IPS DF 19.7 (cell line): ENCODE data around the gene TAF4.

Source experiments
- DNase-seq: peaks from one replicate; pipeline ENCODE4 v3.0.0-alpha.2; 2013; ENCODE audit warnings: low read depth, low spot score

TAF4 gene

GRCh38 chr20:61965606-61966491 lies 99.8 kb downstream of the TAF4 start:
- no peak for DNase-seq

- DNase-seq: no peak
Observed at GRCh38 chr20:61964675-61965605, 100.7 kb downstream of the TAF4 start.

DNA sequence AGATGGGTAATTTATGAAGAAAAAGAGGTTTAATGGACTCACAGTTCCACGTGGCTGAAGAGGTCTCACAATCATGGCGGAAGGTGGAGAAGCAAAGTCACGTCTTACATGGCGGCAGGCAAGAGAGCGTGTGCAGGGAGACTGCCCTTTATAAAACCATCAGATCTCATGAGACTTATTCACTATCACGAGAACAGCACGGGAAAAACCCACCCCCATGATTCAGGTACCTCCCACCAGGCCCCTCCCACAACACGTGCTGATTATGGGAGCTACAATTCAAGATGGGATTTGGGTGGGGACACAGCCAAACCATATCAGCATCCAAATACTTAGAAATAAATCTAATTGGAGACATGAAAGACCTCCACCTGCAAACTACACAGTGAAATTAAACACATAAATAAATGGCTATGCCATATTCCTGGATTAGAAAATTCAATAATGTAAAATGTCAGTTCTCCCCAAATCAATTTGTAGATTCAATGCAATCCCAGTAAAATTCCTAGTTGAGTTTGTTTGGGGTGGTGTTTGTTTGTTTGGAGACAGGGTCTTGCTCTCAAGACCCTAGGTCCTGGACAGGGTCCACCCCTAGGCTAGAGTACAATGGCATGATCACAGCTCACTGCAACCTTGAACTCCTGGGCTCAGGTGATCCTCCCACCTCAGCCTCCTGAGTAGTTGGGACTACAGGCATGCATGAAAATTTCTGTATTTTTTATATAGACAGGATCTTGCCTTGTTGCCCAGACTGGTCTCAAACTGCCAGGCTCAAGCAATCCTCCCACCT lies 101.6 kb downstream of the TAF4 start:
- DNase-seq: no peak

- DNase-seq: no peak
Observed at GRCh38 chr20:61963149-61963548, 102.5 kb downstream of the TAF4 start.

DNA sequence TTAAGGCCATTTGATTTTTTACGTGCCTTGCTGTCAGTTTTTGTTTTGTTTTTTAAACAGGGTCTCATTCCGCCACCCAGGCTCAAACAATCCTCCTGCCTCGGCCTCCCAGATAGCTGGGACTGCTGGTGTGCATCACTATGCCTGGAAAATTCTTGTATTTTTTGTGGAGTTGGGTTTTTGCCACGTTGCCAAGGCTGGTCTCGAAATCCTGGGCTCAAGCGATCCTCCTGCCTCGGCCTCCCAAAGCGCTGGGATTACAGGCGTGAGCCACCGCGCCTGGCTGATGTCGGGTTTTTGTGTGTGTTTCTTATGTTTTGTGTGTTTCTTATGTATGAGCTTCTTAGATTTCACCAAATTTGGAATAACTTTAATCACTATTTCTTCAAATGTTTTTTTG lies 104.8 kb downstream of the TAF4 start:
- DNase-seq: no peak

DNA sequence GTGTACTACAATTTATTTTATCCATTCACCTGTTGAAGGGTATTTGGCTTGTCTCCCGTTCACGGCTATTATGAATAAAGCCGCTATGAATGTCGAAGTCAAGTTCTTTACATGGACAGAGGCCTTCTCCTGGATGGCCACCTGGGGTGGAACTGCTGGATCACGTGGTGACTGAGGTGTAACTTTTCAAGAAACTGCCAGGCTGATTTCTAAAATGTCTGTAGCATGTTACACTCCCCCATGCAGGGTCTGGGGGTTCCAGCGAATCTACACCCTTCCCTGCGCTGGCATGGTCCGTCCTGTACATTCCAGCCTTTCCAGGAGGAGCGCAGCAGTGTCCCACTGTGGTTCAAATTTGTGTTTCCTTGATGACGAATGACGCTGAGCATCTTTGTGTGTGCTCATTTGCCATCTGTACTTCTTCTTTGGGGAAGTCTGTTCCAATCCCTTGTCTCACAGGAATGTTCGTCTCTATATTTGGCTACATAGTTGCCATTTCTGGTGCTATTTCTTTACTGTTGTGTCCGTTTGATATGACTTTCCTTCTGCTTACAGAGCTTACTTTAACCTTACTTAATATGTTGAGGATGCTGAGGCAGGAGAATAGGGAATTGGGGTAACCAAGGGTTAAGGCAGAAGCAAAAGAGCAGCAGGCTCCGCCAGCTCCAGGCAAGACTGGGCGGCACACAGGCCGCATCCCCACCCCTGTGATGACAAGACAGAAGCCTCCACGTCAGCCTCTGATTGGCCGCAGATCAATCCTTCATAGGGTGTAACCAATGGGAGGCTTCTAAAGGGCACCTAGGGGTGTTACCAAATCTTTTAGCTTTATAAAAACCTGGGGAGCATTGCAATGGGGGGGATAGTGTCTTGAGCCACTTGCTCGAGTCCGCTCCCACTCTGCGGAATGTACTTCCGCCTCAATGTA lies 106.6 kb downstream of the TAF4 start:
- DNase-seq: peak; percentile 56

- DNase-seq: no peak
Observed at GRCh38 chr20:61957961-61958715, 107.5 kb downstream of the TAF4 start.

DNA sequence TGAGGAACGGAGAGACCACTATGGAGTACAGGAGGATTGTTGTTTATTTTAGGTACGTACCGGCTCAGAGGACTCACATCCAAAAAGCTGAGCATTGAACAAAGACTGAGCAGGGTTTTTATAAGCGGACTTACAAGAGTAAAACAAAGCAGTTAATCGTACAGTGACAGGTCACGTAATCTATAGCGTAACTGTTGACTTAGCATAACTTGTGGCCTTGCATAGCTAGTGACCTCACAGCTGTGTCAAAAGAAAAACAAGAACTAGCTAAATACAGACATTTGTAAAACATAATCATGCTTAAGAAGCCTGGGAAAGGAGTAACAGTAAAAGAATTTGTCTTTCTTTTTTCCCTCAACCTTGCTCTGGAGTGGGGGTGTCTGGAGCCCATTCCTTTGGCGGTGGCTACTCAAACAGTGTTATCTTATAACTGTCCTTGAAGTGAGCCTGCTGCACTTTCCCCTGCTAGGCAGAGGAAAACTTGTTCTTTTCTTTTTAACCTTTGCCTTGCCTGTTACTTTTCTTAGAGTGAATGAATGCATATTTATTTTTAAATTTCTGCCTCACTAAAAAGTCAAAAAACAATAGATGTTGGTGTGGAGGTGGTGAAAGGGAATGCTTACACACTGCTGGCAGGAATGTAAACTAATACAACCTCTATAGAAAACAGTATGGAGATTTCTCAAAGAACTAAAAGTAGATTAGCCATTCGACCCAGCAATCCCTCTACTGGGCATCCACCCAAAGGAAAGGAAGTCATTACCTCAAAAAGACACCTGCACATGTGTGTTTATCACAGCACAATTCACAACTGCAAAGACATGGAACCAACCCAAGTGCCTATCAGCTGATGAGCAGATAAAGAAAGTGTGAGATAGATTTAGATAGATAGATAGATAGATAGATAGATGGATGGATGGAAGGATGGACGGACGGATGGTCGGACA lies 109.0 kb downstream of the TAF4 start:
- DNase-seq: no peak

- DNase-seq: no peak
Observed at GRCh38 chr20:61955668-61956395, 109.8 kb downstream of the TAF4 start.

DNA sequence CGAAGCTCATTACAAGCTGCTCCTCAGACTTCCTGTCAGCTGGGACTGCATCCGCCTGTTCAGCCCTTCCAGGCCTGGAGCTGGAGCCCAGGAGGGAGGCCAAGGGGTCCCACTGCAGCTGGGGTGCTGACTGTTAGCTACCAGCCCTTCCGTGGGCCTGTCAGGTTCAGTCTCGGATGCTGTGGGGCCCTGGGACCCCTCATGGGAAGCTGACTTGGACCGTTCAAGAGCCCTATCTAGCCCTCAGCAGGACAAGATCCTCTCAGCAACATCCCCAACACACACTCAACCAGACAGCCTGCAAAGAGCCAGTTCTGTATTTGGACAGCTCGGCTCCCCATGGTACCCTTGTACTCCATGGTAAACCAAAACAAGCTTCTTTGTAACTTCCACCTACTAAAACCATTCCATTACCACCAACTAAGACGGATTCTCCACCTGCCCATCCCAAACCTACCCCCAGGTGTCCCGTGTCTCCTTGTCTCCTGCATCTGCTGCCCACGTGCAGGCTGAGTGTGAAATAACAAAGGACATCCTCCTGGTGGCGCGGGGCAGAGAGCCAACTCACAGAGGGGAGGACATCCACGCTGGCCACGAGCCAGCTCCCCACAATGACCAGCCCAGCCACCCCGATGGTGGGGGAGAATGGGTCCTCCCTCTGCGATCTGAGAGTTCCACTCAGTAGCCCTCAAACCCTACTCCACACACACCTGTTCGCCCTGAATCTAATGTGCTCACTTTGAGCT lies 111.2 kb downstream of the TAF4 start:
- DNase-seq: no peak

DNA sequence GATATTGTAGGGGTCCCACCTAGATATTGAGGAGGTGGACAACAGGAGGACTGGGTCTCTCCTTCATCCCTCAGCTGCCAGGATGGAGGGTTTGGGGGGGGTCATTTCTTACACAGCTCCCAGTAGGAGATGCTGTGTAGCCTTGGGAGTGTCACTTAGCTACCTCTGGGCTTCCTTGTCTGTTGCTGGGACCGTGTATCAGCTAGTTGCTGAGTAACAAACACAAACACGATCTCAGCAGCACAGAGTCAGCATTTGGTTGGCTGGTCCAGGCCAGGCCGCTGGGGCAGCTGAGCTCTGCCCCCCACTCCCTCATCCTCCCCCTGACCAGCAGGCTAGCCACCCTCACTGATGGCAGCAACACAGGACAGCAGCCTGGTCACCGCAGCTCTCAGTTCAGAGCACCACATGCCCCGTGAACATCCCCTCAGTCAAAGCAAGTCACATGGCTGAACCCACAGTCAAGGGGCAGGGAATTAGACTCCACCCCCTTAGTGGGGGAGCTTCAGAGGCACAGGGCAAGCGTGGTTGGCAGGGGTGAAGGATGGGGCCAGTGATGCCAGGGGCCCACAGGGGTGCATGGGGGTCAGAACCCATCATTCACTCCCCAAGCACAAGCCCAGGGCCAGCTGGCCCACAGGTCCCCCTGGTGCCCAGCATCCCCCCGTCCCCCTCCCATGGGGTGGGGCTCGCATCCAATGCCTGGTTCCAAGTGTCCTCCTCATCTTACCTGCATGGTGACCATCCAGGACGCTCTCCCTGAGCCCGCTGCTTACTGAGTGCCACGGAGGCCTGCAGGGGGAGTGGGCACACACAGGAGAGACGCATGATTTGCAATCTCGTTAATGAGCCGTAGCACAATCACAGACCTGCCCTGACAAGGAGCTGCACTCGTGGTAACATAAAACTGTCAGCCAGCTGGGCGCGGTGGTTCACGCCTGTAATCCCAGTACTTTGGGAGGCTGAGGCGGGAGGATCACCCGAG lies 112.4 kb downstream of the TAF4 start:
- no peak for DNase-seq

- no peak for DNase-seq
Observed at GRCh38 chr20:61951695-61952533, 113.8 kb downstream of the TAF4 start.

DNA sequence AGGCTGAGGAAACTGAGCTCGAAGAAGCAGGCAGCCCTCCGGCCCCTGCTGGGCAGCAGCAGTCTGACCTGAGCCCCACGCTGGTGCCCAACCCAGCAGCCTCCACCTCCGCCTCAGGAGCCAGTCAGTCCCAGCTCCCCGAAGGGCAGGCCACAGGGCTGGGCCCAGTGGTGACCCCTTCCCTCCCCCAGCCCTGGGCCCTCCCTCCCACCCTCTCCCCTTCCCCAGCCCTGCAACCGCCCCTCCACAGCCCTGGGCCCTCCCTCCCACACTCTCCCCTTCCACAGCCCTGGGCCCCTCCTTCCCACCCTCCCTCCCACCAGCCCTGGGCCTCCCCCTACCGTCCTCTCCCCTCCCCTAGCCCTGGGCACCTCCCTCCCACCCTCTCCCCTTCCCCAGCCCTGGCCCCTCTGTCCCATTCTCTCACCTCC lies 115.0 kb downstream of the TAF4 start:
- no peak for DNase-seq

- no peak for DNase-seq
Observed at GRCh38 chr20:61949714-61950640, 115.7 kb downstream of the TAF4 start.
